Activated CD8-positive, alpha-beta T cell treated with anti-CD3 and anti-CD28 coated beads for 36 hours (primary cell): Measurements from ENCODE around the gene TRIM67. TPM values are rescaled to one million over a fixed set of nuclear protein-coding genes. Genes with fewer than 3 reads are reported as not detected.
"Not testable (repeated sequence)": the region's sequence is repeated elsewhere in the genome, so short reads cannot be mapped to it uniquely, and the experiment has no call there.

Source experiments
- ATAC-seq: fragments of 200-7000 bp; cut with Tn5 transposase; one replicate; pipeline ENCODE4 v1.10.0; 2021; ENCODE audit warnings: mild to moderate bottlenecking, moderate library complexity
- CTCF ChIA-PET: fragments of 350-600 bp; sonication (Branson Sonifier 250); formaldehyde crosslinking; loops from one replicate; lab custom pipeline; 2021; ENCODE audit warnings: antibody characterized with exemption; lab: Charles Lee
- POLR2A ChIA-PET: fragments of 350-600 bp; sonication (Branson Sonifier 250); formaldehyde crosslinking; loops from one replicate; lab custom pipeline; 2021; ENCODE audit warnings: antibody characterized with exemption; lab: Charles Lee
- DNase-seq: peaks from one replicate; pipeline ENCODE4 v3.0.0-alpha.2; 2020
- H3K27ac Mint-ChIP-seq: one replicate; pipeline ENCODE4 v1.8.0; 2021; ENCODE audit warnings: mild to moderate bottlenecking, mixed read lengths
- H3K27me3 Mint-ChIP-seq: one replicate; pipeline ENCODE4 v1.8.0; 2021; ENCODE audit warnings: mixed read lengths
- H3K36me3 Mint-ChIP-seq: one replicate; pipeline ENCODE4 v1.8.0; 2021; ENCODE audit warnings: low read depth, mixed read lengths
- H3K4me1 Mint-ChIP-seq: one replicate; pipeline ENCODE4 v1.8.0; 2021; ENCODE audit warnings: low read depth, mixed read lengths
- H3K4me3 Mint-ChIP-seq: one replicate; pipeline ENCODE4 v1.8.0; 2021; ENCODE audit warnings: mild to moderate bottlenecking, moderate library complexity, mixed read lengths
- H3K9me3 Mint-ChIP-seq: one replicate; pipeline ENCODE4 v1.8.0; 2021; ENCODE audit warnings: mixed read lengths
- CTCF ChIP-seq: fragments of 200-600 bp; IDR thresholded peaks from one replicate; pipeline ENCODE4 v1.8.0; 2022; ENCODE audit warnings: antibody characterized with exemption, mild to moderate bottlenecking
- intact Hi-C: fragments of 100-400 bp; cut with micrococcal nuclease; formaldehyde crosslinking; loops from one replicate; pipeline ENCODE4 v1.10.0; 2022
- total RNA-seq, 2 experiments: library from RNA; stranded (reverse); gene quantifications; one replicate each; pipeline ENCODE4 v1.2.3, GENCODE V29; 2021

The TRIM67 gene
- total RNA-seq, 2 experiments from 2014 or later: not detected

- Mint-ChIP-seq H3K4me3 (no peak overlapping the region), H3K27me3 (peaks cover 3% of the 10 kb centered on the region), H3K36me3 (no peaks in the 10 kb centered on the region), H3K27ac (no peak overlapping the region), H3K4me1 (no peaks in the 10 kb centered on the region), H3K9me3 (no peaks in the 10 kb centered on the region)
- CTCF ChIA-PET: no interaction called here
- intact Hi-C loops: no loop called here
- no peak for TF ChIP-seq CTCF
- DNase-seq (no peak), ATAC-seq (no peak)
- POLR2A ChIA-PET: no interaction called here
These were observed 37.1 kb upstream of the TRIM67 start for GRCh38 chr1:231124746-231125145.

GRCh38 chr1:231125972-231126580 lies 35.8 kb upstream of the TRIM67 start:
- no peak overlapping the region for H3K4me3 Mint-ChIP-seq
- ChIA-PET POLR2A (no interaction called here), CTCF (no interaction called here)
- no peaks in the 10 kb centered on the region for H3K36me3 Mint-ChIP-seq
- H3K4me1 Mint-ChIP-seq: no peaks in the 10 kb centered on the region
- no peak for TF ChIP-seq CTCF
- DNase-seq (no peak), ATAC-seq (no peak)
- intact Hi-C loops: no loop called here
- H3K27me3 Mint-ChIP-seq: peaks cover 3% of the 10 kb centered on the region
- no peak overlapping the region for H3K27ac Mint-ChIP-seq
- H3K9me3 Mint-ChIP-seq: no peaks in the 10 kb centered on the region

GRCh38 chr1:231127106-231127505 lies 34.8 kb upstream of the TRIM67 start:
- ATAC-seq, H3K36me3 Mint-ChIP-seq, H3K4me1 Mint-ChIP-seq, intact Hi-C loops, H3K27me3 Mint-ChIP-seq, H3K27ac Mint-ChIP-seq, H3K4me3 Mint-ChIP-seq, CTCF ChIA-PET, POLR2A ChIA-PET, H3K9me3 Mint-ChIP-seq, DNase-seq: not testable (repeated sequence)

- H3K36me3 Mint-ChIP-seq, H3K4me3 Mint-ChIP-seq, DNase-seq, H3K4me1 Mint-ChIP-seq, ATAC-seq, CTCF ChIA-PET, H3K27me3 Mint-ChIP-seq, intact Hi-C loops, H3K9me3 Mint-ChIP-seq, H3K27ac Mint-ChIP-seq, POLR2A ChIA-PET: not testable (repeated sequence)
These were observed 33.4 kb upstream of the TRIM67 start for GRCh38 chr1:231128471-231128870.

GRCh38 chr1:231130544-231130943 lies 31.3 kb upstream of the TRIM67 start:
- intact Hi-C loops: no loop called here
- TF ChIP-seq CTCF: no peak
- Mint-ChIP-seq H3K9me3 (no peaks in the 10 kb centered on the region), H3K27me3 (no peaks in the 10 kb centered on the region), H3K4me3 (no peak overlapping the region), H3K27ac (no peak overlapping the region), H3K36me3 (no peaks in the 10 kb centered on the region), H3K4me1 (no peaks in the 10 kb centered on the region)
- CTCF ChIA-PET: no interaction called here
- no peak for DNase-seq
- no peak for ATAC-seq
- POLR2A ChIA-PET: no interaction called here

GRCh38 chr1:231132591-231132990 lies 29.3 kb upstream of the TRIM67 start:
- intact Hi-C loops, CTCF ChIA-PET, ATAC-seq, POLR2A ChIA-PET, H3K36me3 Mint-ChIP-seq, H3K27me3 Mint-ChIP-seq, H3K9me3 Mint-ChIP-seq, H3K4me3 Mint-ChIP-seq, DNase-seq, H3K4me1 Mint-ChIP-seq, H3K27ac Mint-ChIP-seq: not testable (repeated sequence)
